GM12865 (cell line): ENCODE data around the gene SPTSSA.

ENCODE experiments used
- DNase-seq: peaks from one replicate; pipeline ENCODE4 v3.0.0; 2010; ENCODE audit warnings: low read depth
- H3K4me3 ChIP-seq: 2 replicates; pipeline ENCODE4 v1.5.1; 2011; ENCODE audit warnings: mild to moderate bottlenecking, low read depth, low read length, control low read depth
- CTCF ChIP-seq: IDR thresholded peaks from 2 replicates; pipeline ENCODE4 v1.5.1; 2011; ENCODE audit warnings: low read length, control low read depth, low read depth, inconsistent platforms; ENCODE audit not compliant: insufficient read depth; ENCODE audit errors: missing control alignments

Gene SPTSSA

GRCh38 chr14:34470319-34470718 is 8.3 kb upstream of the SPTSSA start:
- DNase-seq = no peak
- no peak overlapping the region for H3K4me3 ChIP-seq
- no peak for TF ChIP-seq CTCF

- no peak for DNase-seq
- no peak for TF ChIP-seq CTCF
- no peak overlapping the region for H3K4me3 ChIP-seq
These were observed 4.7 kb upstream of the SPTSSA start for GRCh38 chr14:34466691-34467090.

GRCh38 chr14:34465069-34465859 is 3.2 kb upstream of the SPTSSA start:
- no peak for DNase-seq

GRCh38 chr14:34463598-34463961 is 1.5 kb upstream of the SPTSSA start:
- DNase-seq = no peak
- TF ChIP-seq CTCF = no peak
- H3K4me3 ChIP-seq = no peak overlapping the region

More at GRCh38 chr14:34465069-34465859, 3.2 kb upstream of the SPTSSA start:
- no peak overlapping the region for H3K4me3 ChIP-seq
- no peak for TF ChIP-seq CTCF

GRCh38 chr14:34461334-34462131 is 507 bp downstream of the SPTSSA start:
- TF ChIP-seq CTCF = no peak
- peak; percentile 60 for DNase-seq
- peak overlapping the region; percentile 83 for H3K4me3 ChIP-seq

GRCh38 chr14:34460841-34461240 is 1.2 kb downstream of the SPTSSA start:
- no peak for DNase-seq

More at GRCh38 chr14:34460841-34461240, 1.2 kb downstream of the SPTSSA start:
- H3K4me3 ChIP-seq = peak overlapping the region; percentile 83
- no peak for TF ChIP-seq CTCF
